Activated CD4-positive, alpha-beta T cell treated with anti-CD3 and anti-CD28 coated beads, Interleukin-2, amount 50 U/mL, for 1 hour (primary cell): ENCODE results near the gene MPO.

Source experiments
- DNase-seq: peaks from one replicate; pipeline ENCODE4 v3.0.0-alpha.2; 2020

The MPO gene

DNA sequence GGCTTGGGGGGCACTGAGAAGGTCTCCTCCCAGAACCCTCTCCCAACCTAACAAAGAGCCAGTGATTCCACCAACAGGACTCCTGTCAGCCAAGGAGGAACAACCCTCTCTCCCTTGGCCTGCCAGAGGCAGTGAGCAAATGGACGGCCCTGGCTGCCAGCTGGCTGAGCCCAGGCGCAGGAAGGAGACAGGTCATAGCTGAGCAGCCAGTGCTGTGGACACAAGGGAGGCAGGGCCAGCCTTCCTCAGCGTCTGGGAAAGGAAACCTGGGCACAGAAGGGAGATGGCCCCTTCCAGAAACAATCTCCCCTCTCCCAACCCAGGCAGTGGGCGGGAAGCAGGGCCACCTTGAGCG is 2.1 kb downstream of the MPO start:
- no peak for DNase-seq

DNA sequence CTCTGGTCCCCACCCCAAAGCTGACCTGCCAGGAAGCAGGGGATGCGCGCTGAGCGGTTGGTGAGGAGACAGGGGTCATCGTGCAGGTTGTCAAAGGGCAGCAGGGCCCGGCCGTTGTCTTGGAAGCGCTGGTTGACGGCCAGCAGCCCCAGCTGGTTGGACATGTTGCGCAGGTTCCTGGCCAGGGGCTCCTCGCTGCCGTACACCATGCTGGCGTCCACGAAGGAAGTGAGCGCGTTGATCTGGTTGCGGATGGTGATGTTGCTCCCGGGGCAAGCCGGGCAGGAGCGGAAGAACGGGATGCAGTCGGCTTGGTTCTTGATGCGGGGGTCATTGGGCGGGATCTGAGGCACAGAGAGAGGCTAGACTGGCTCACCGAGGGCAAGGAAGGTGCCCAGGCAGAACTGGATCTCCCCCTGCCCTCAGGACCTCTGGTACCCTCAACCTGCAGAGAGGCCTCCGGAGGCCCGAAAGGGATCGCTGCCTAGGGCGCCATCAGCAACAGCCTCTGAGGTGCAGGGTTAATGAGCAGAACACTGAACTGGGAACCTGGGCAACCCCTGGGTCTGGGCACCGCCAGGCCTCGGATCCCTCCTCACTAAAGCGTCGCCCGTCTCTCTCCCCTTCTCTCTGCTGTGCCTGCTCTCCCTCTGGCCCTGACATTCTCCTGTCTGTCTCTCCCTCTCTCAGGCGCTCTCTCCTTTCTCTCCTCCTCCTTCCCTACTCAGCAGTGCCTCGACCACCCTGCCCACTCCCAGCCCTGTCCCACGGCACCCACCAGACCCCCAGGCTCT is 2.7 kb downstream of the MPO start:
- no peak for DNase-seq

DNA sequence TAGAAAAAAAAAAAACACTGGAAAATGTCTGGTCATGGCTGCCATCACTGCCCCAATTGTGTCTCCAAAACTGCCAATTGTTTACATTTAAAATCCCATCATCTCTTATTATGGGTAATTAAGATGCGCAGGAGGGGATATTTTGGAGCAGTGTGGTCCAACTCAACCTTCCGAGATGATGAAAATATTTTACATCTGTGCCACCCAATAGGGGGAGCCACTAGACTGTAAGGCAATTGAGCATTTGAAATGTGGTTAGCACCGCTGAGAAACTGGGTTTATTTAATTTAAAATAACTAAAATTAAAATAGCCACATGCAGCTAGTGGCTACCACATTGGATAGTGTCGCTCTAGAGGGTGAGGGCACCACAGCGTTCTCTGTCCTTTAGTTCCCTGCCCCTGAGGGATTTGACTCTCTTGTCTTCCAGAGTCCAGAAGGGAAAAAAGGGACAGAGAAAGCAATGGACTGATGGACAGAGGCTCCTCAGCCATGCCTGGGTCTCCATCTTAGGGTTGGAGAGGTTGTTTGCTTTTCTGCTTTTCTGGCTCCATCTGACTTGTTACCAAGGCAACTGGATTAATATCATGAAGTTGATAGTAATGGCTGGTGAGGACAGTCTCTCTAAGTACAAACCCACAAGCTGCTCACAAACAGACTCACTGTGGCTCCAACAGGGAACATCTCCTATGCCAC is 3.5 kb downstream of the MPO start:
- DNase-seq = no peak

DNA sequence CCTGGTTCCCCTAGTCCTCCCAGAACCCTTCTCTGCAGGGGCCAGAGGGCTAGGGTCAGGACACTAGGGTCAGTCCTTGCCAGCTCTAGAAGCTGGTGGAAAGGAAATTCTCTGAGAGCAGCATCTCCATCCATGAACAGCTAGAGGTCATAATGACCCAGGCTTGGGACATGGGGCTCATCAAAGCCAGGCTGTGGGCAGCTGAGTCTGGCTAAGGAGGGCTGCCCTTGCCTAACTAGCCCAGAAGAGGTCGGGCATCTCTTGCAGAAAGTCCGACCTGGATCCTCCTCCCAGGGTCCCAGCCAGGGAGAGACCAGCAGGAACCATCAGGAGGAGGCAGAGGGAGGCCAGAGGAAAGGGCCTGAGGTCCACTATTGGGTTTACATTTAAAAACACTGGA is 4.3 kb downstream of the MPO start:
- DNase-seq = no peak

DNA sequence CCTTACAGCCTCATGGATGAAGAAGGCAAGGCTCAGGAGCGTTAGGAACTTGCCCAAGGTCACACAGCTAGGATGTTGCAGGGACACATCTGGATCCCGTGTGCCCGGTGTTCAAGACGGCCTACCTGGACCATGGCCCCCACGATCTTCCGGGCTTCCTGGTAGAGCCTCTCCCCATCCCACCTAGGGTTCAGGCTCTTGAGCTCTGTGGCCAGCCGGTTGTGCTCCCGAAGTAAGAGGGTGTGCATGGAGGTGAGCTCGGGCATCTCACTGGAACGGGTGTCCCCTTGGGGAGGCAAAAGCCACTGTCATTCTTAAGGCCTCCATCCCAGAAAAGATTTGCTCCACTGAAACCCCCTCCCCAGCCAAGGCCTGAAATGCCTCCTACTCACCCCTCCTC is 5.3 kb downstream of the MPO start:
- no peak for DNase-seq

DNA sequence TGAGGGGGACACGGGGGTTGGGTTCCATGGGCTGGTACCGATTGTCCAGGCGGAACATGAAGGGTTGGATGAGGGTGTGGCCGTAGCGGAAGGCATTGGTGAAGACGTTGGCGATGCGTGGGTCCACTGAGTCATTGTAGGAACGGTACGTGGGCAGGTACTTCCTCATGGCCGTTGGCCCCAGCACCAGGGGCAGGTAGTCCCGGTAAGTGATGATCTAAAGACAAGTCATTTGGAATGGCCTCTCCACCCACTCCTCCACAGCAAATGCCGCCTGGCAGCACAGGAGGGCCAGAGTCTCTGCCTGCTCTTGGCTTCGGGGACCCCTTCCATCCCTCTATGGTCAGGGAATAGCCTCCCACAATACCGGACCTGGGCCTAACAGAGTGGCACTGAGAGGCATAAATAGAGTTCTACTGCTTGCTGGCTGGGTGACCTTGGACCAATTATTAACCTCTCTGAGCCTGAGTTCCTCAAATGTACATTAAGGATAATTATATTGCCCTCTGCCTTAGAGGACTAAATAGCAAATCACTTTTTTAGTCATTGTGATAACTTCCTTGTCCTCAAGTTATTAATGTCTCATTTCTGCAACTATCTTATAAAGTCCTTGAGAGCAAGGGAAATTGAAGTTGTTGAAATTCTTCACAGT is 7.2 kb downstream of the MPO start:
- DNase-seq = no peak

DNA sequence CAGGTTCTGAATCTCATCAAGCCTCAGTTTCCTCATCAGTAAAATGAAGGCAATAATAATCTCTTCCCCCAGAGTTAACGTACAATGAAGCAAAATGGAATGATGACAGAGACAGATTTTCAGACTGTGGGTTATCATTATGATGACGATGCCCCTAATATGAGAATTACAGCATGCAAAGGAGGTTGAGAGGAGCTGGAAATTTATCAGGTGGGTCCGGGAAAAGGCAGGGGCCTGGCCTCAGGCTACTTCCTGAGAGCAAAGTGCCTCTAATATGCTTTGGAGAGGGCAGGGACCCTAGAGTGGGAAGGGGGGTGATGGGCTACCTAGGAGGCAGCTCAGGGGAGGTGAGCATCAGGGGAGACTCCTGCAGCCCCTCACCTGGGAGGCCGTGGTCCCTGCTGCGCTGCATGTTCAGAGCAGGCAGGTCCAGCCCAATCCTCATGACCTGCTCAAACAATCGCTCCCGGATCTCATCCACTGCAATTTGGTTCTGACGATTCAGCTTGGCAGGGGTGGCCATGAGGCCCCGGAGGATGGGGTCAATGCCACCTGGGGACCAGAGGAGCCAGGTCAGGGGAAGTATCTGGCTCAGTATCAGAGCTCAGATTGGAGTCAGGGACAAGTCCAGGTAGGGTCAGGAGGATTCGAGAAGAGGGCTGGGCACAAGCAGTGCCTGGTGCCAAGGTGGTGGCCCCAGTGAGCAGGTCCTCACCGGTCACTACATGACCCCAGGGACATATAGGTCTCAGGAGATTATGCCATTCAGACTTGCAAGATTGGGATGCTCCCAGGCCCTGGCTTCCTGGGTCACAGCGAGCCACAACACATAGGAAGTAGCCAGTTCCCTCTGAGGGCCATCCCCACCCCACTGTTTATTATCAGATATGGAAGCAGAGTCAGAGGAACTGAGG is 8.1 kb downstream of the MPO start:
- DNase-seq = no peak

DNA sequence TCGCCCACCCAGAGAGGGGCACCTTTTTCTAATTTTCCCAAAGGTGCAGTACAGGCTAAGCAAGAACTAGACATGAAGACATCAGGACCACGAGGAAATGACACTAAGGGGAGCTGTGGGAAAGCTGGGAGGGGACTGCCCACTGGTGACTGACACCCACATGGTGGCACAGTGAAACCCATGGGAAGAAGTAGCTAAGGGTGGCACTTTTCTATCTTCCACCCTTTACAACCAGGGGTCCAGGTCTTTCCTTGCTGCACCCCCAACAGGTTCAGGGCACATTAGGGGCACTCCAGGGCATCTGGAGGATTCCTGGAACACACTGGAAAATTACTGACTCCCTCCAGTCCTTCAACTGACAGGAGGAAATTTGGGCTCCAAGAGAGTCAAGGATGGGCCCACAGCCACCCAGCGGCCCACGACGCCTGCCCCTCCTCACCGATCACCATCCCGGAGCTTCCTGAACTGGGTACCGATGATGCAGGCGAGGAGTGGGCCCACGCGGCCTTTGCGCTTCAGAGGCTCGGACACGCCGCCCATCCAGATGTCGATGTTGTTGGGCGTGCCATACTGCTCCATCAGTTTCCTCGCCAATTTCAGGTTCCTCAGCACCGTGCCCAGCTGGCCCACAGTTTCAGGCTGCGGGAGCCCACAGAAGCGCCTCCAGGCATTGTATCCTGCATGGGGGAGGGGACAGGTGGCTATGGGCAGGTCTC is 9.4 kb downstream of the MPO start:
- no peak for DNase-seq

DNA sequence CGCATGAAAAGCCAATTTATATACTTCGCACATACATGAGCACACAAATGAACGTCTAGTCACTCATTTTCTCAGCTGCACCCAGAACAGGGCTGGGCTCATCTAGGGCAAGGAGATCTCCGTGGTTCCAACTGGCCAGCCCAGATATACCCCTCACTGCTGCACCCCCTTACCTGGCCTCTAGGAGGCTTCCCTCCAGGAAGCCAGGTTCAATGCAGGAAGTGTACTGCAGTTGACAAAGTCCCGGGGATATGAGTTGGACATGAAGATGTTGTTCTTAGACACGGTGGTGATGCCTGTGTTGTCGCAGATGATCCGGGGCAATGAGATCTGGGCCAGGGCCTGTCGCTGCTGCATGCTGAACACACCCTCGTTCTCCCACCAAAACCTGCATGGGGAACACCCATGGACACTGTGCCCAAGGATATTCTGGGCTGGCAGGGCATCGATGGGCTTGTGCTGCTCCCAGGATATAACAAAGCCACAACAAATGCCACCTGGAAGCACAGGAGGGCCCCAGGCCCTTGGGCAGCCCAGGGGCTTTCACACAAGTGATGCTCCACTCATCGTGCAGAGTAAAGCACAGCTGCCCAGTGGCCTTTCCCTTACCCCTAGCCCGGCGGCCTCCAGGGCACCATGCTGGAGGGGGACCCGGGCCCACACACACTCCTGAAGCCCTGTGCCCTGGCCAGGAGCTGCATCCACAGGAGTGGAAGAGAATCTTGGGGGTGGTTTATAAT is 10.1 kb downstream of the MPO start:
- DNase-seq = no peak

DNA sequence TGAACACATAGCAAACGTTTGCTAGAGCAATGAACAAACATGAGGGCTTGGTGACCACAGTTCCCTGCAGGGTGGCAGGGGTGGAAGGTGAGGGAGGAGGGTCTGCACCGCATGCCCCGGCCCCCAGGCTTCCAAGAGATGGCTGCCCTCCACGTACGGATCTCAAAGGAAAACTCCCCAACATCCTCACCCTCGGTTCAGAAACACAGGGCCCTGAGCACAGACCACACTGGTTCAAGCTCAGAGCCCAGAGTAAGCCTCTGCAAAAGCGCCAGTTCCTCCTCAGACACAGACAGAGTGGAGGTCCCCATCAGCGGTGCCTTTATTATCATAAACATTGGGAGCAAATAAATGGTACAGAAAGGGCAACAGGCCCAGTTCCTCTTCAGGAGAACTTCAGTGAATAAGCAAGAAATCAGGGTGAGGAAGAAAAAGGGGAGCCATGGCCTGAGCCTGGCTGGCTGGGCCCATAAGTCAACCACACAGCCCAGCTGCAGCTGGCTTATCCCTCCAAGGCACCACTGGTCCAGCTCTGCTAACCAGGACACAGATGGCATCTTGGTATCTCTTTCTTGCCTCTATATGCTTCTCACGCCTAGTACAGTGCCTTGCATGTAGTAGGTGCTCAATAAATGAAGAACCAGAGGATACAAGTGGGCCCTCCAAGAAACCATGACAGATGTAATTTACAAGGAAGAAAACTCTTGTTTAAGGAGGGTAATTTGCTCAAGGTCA is 11.0 kb downstream of the MPO start:
- DNase-seq = no peak

DNA sequence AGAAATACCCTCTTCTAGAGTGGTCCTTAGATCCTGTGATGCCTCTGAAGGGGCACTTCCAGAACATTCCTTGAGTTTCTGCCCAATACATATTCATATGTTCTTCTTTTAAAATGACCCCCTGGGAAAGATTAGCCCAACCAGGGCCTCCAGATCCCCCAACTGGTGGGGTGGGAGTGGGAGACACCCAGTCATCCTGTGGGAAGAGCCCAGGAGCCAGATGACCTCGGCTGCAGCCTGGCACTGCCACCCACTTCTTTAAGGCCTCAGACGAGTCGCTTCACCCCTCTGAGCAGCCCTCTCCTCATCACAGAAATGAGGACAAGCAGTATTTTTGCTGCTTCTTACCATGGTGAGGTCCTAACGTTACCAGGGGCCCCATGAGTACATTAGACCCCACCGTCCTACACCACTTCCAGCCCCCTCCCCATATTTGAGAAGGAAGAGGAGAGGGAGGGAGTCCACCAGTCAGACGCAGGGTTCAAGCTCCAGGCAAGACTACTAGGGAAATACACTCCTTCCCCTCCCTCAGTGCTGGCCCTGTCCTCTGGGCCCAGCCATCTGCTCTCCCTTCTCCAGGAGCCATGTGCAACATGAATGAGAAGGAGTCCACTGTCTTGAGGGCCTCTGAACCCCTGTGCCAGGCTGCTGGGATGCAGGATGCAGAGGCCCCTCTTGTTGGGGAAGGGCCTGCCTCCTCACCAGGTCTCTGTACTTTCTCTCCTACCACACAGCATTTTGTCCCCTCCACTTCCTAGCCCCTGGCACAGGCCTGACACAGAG is 11.8 kb downstream of the MPO start:
- DNase-seq = no peak

DNA sequence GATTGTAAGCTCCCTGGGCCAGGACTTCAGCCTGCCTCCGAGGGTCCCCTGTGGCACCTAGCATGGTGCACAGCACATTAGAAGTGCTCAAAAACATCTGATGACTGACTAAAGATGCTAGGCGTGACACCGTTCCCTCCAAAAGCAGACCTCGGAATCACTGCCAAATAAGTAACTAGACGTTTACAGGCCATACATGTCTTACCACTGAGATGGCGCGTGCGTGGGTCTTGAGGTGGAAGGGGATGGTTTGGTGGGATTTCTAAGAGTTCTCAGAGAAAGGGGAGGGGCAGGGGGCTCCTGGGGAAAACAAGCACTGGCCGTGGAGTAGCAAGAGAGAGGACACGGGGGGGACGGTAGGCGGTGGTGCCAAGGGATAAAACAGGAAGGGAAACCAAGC is 12.4 kb downstream of the MPO start:
- DNase-seq = no peak

DNA sequence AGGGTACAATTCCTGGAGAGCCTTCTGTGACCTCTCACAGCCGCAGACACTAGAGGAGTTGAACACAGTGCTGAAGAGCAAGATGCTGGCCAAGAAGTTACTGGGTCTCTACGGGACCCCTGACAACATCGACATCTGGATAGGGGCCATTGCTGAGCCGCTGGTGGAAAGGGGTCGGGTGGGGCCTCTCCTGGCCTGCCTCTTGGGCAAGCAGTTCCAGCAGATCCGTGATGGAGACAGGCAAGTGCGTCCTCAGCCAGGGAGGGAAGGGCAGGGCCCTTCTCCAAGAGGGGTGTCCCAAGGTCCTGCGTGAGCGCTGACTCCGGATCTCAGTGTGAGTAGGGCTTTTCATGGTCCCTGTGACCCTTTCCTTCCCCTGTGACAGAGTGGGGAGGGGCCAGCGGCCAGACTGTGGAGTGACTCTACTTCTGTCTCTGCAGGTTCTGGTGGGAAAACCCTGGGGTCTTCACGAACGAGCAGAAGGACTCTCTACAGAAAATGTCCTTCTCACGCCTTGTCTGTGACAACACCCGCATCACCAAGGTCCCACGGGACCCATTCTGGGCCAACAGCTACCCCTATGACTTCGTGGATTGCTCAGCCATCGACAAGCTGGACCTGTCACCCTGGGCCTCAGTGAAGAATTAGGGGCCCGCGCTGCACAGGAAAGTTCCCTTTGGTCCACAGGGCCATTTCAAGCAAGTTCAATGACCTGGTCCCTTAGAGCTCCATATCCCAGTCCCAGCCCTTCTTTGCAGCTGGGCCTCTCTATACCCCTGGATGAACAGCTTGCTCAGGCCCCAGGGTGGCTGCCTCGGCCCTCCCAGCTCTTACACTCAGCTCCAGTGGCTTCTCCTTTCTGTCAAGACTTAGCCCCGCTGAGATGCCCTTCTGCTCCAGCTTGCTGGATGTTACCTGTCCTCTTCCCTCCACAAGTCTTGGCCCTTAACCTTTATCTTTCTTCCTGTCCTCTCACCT is 13.1 kb downstream of the MPO start:
- DNase-seq = no peak

DNA sequence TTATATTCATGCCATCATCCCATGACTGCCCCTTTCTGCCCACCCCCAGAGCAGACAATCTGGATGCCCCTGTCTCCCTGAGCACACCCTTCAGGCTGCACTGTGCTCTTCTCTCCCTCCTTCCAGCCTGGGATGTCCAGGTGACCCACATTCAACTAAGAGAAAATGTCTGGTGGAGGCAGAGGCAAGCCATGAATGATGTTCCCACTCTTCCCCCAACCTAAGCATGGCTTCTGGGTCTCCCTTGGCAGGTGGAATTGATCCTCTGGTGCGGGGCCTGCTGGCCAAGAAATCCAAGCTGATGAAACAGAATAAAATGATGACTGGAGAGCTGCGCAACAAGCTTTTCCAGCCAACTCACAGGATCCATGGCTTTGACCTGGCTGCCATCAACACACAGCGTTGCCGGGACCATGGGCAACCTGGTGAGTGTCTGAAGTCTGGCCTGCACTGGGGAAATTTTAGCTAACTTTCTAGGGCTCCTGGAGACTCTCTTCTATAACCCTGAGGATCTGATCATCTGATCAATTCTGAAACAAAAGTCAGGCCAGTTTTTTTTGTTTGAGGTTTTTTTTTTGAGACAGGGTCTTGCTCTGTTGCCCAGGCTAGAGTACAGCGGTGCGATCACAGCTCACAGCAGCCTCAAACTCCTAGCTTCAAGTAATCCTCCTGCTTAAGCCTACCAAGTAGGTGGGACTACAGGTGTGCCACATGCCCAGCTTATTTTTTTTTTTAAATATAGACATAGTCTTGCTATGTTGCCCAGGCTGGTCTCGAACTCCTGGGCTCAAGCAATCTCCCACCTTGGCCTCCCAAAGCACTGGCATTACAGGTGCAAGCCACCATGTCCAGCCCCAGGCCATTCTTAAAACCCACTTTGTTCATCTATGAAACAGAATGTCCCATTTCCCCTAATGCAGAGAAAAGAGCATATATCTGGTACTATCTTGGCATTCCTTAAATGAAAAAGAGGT is 14.5 kb downstream of the MPO start:
- DNase-seq = no peak

DNA sequence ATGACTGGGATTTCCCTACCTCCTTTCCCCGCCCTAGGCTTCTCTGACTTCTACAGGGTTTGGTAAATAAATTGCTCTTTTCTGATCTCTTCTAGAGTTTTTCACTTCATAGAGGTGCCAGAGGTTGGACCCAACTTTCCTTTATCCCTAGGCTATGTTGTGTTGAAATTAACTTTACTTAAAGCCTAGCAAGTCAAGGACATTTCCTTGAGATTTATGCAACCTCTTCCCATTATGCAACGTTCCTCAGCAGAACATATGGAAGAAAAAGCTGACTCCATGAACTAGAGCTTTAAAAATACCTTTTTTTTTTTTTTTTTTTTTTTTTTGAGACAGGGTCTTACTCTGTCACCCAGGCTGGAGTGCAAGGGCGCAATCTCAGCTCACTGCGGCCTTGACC is 15.5 kb downstream of the MPO start:
- DNase-seq = no peak

DNA sequence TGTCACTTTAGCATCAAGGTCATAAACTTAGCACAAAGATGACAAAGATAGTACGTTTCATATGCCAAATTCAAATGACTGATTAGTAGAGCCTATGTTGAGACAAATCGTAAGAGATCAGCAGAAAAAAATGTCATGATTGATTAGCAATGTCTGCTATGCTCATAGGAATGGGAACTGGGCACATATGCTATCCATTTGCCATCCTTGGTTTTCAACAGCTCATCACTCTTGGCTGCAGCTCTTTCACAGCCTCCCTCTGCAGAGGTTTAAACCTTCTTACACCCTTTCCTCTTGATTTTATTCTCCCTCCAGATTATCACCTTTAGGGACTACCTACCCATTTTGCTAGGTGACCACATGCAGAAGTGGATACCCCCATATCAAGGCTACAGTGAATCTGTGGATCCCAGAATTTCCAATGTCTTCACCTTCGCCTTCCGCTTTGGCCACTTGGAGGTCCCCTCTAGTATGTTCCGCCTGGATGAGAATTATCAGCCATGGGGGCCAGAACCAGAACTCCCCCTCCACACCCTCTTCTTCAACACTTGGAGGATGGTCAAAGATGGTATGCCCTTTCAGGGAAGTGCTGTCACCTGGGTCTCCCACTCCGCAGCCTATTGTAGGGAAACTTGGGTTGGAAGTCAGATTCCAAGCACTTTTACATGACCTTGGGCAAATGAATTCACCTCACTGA is 16.2 kb downstream of the MPO start:
- DNase-seq = no peak

DNA sequence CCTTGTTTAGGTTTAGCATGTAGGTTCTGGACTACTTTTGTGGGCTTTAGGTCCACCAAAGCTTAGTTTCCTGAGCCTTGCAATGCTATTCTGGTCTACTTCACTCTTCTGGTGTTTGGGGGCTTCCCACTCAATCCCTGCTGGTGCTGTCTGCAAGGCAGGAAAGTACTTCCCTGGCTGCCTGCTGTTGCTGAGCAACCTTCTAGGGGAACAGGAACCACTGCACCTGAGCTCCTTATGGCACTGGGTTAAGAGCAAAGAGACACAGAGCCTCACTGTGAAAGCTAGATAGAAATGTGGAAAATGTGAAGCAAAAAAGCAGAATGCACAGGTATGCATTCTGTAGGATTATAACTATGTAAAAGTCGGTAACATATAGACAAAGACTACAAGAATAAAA is 17.0 kb downstream of the MPO start:
- DNase-seq = no peak
